Testis (tissue), 2 donors: ENCODE data around the gene PGC.

Source experiments
- CTCF ChIP-seq, 3 experiments: fragments of 450-650 bp in 2 of 3; fragments of 200-600 bp in 1 of 3; sonication (generic) in 1 of 3; IDR thresholded peaks; one replicate each; pipeline ENCODE4 v1.5.1; 2016 to 2019; ENCODE audit warnings: antibody characterized with exemption in 3 of 3, mild to moderate bottlenecking in 2 of 3, moderate library complexity in 1 of 3
- POLR2A ChIP-seq: fragments of 450-650 bp; IDR thresholded peaks from one replicate; pipeline ENCODE4 v1.6.1; 2017; ENCODE audit warnings: antibody characterized with exemption, mild to moderate bottlenecking, moderate library complexity

- TF ChIP-seq CTCF (IDR thresholded peaks at IDR 0.05) (no peak), POLR2A (no peak)
Observed at GRCh38 chr6:41732591-41733359, 14.4 kb downstream of the PGC start.
